K562 (cell line): ENCODE data around the gene MRNIP. TPM values are rescaled to one million over a fixed set of nuclear protein-coding genes. Genes with fewer than 3 reads are reported as not detected.
A peak's percentile ranks its signal among the peaks of the same experiment; 100 is the strongest.

ENCODE experiments used
- ATAC-seq: fragments of 200-7000 bp; cut with Tn5 transposase; 3 replicates; pipeline ENCODE4 v1.9.1; 2020; ENCODE audit warnings: moderate library complexity
- BruUV-seq: library from RNA; stranded (reverse); fragments of 400-500 nt; replicated peaks from 2 replicates; lab custom pipeline; 2021; lab: Mats Ljungman, UMichigan
- CTCF ChIA-PET: fragments of 300-600 bp; formaldehyde crosslinking; extraction: SDS; loops from one replicate; lab custom pipeline; 2021; ENCODE audit warnings: low intra/inter-chr PET ratio; lab: Yijun Ruan, JAX
- POLR2A ChIA-PET: fragments of 300-600, 350-650 bp; sonication (Branson Sonifier 250); formaldehyde crosslinking; extraction: SDS; loops from one replicate; lab custom pipeline; 2021; ENCODE audit warnings: antibody characterized with exemption, inconsistent platforms; lab: Yijun Ruan, JAX
- DNase-seq, 4 experiments: peaks; one replicate each; pipeline versions ENCODE4 v3.0.0 to v3.0.0-alpha.2; 2011 to 2018; ENCODE audit warnings: low spot score in 3 of 4, mixed read lengths in 3 of 4; ENCODE audit errors: extremely low read depth in 1 of 4
- FAIRE-seq: peaks from 2 replicates; lab custom pipeline; 2011; peaks lifted over from hg19 to GRCh38; lab: Jason Lieb, UNC
- H2AFZ ChIP-seq: 2 replicates; pipeline ENCODE4 v1.6.0; 2011; ENCODE audit warnings: low read depth, low read length, control low read depth, inconsistent platforms
- H3K27ac ChIP-seq: fragments of 200-600 bp; 3 replicates; pipeline ENCODE4 v1.8.0; 2011; ENCODE audit warnings: low read depth, mild to moderate bottlenecking, control low read depth, inconsistent platforms, low read length, moderate library complexity, mixed read lengths; ENCODE audit errors: extremely low read depth
- H3K27me3 ChIP-seq, 2 experiments: fragments of 300-600 bp in 1 of 2; 2 replicates in 1 of 2; 3 replicates in 1 of 2; pipeline versions ENCODE4 v1.6.0 to v1.8.0; 2011; ENCODE audit warnings: inconsistent platforms in 2 of 2, low read length in 2 of 2, mild to moderate bottlenecking in 1 of 2, mixed read lengths in 1 of 2, moderate library complexity in 1 of 2; ENCODE audit not compliant: control insufficient read depth in 2 of 2, insufficient read depth in 2 of 2
- H3K36me3 ChIP-seq: fragments of 300-600 bp; 3 replicates; pipeline ENCODE4 v1.8.0; 2011; ENCODE audit warnings: mild to moderate bottlenecking, low read length, inconsistent platforms; ENCODE audit not compliant: control insufficient read depth, insufficient read depth
- H3K4me1 ChIP-seq, 2 experiments: fragments of 200-600 bp in 1 of 2; replicated peaks in 1 of 2; 2 replicates in 1 of 2; 3 replicates in 1 of 2; pipeline versions ENCODE4 v1.5.1 to v1.8.0; 2011; ENCODE audit warnings: inconsistent platforms in 2 of 2, low read length in 2 of 2, mild to moderate bottlenecking in 1 of 2, mixed read lengths in 1 of 2, moderate library complexity in 1 of 2; ENCODE audit not compliant: control insufficient read depth in 2 of 2, insufficient read depth in 2 of 2
- H3K4me2 ChIP-seq: 2 replicates; pipeline ENCODE4 v1.6.1; 2011; ENCODE audit warnings: low read length, control low read depth, inconsistent platforms, mixed read lengths; ENCODE audit not compliant: insufficient read depth
- H3K4me3 ChIP-seq: fragments of 200-600 bp; sonication (generic), shearing (Covaris generic); 2 replicates; pipeline ENCODE4 v1.5.1; 2016; ENCODE audit warnings: control low read depth, inconsistent platforms
- H3K79me2 ChIP-seq: fragments of 200-600 bp; 3 replicates; pipeline ENCODE4 v1.8.0; 2011; ENCODE audit warnings: low read length, inconsistent platforms; ENCODE audit not compliant: control insufficient read depth, insufficient read depth
- H3K9ac ChIP-seq, 2 experiments: 2 replicates each; pipeline versions ENCODE4 v1.6.0 to v1.6.1; 2011; ENCODE audit warnings: low read depth in 2 of 2, low read length in 2 of 2, control low read depth in 1 of 2, inconsistent platforms in 1 of 2, mild to moderate bottlenecking in 1 of 2, mixed read lengths in 1 of 2; ENCODE audit not compliant: insufficient read depth in 1 of 2
- H3K9me1 ChIP-seq: one replicate; pipeline ENCODE4 v1.6.0; 2011; ENCODE audit warnings: inconsistent platforms, mild to moderate bottlenecking, low read length, moderate library complexity; ENCODE audit not compliant: control insufficient read depth, insufficient read depth
- H3K9me3 ChIP-seq: replicated peaks from 2 replicates; pipeline ENCODE4 v1.5.1; 2011; ENCODE audit warnings: low read depth, low read length, inconsistent platforms; ENCODE audit not compliant: control insufficient read depth, insufficient read depth
- H4K20me1 ChIP-seq: replicated peaks from 2 replicates; pipeline ENCODE4 v1.6.1; 2011; ENCODE audit warnings: low read length, inconsistent platforms, mixed read lengths; ENCODE audit not compliant: control insufficient read depth, insufficient read depth
- FOXK2 ChIP-seq, 2 experiments: fragments of 450-650 bp; IDR thresholded peaks in 1 of 2; conservative IDR thresholded peaks in 1 of 2; 2 replicates each; pipeline ENCODE4 v1.6.1; 2016; ENCODE audit warnings: low read depth in 2 of 2, mild to moderate bottlenecking in 1 of 2
- HDGF ChIP-seq: fragments of 450-650 bp; IDR thresholded peaks from 2 replicates; pipeline ENCODE4 v1.6.1; 2016
- IRF2 ChIP-seq: sonication (generic); formaldehyde crosslinking; IDR thresholded peaks from 2 replicates; pipeline ENCODE4 v1.8.1; 2022; ENCODE audit warnings: mild to moderate bottlenecking, missing genetic modification reagents
- LEF1 ChIP-seq: fragments of 450-650 bp; IDR thresholded peaks from 2 replicates; pipeline ENCODE4 v1.6.1; 2016; ENCODE audit warnings: mild to moderate bottlenecking
- NEUROD1 ChIP-seq: fragments of 150-350 bp; IDR thresholded peaks from 2 replicates; pipeline ENCODE4 v1.6.1; 2014; ENCODE audit warnings: borderline replicate concordance, low read length, low read depth; ENCODE audit not compliant: partially characterized antibody
- RBFOX2 ChIP-seq: fragments of 200-400 bp; formaldehyde crosslinking; IDR thresholded peaks from 2 replicates; pipeline ENCODE4 v1.6.1; 2017; ENCODE audit warnings: low read depth, mild to moderate bottlenecking, low read length, moderate library complexity
- ZFX ChIP-seq: sonication (generic); formaldehyde crosslinking; IDR thresholded peaks from 2 replicates; pipeline ENCODE4 v1.8.0; 2022; ENCODE audit warnings: mild to moderate bottlenecking, missing genetic modification reagents, moderate library complexity
- ZNF695 ChIP-seq: fragments of 450-650 bp; formaldehyde crosslinking; IDR thresholded peaks from 2 replicates; pipeline ENCODE4 v1.4.0; 2020; ENCODE audit warnings: mild to moderate bottlenecking, moderate library complexity
- WGBS: fragments of 100-300 bp; shearing (Covaris generic); methylation state at CpG from one replicate; pipeline ENCODE4 v1.1.6; 2016; ENCODE audit warnings: low coverage, mixed read lengths; ENCODE audit not compliant: insufficient coverage; ENCODE audit errors: missing lambda C conversion rate; 5-methylcytosine and 5-hydroxymethylcytosine counted together
- in situ Hi-C: fragments of 300-500 bp; cut with MboI; formaldehyde crosslinking; loops from 4 replicates; pipeline ENCODE4 v1.15.0; 2018; ENCODE audit warnings: inconsistent platforms, mixed read lengths
- intact Hi-C: fragments of 100-400 bp; cut with micrococcal nuclease; formaldehyde crosslinking; loops from 2 replicates; pipeline ENCODE4 v1.14.2; 2022
- polyA plus RNA-seq, 8 experiments: library from polyadenylated mRNA; depleted of rRNA in 4 of 8; stranded (reverse) in 5 of 8; unstranded in 3 of 8; fragments of >200 nt; fragmentation: Nextera tagmentation in 2 of 8; fragmentation: Illumina TruSeq in 1 of 8; extraction: Ambion mirVana in 2 of 8; extraction: Trizol in 1 of 8; gene quantifications; 2 replicates each; pipeline versions ENCODE4 v1.2.1 to v1.2.3, GENCODE V29; 2011 to 2014; ENCODE audit warnings: inconsistent platforms in 1 of 8, missing spikeins in 1 of 8
- total RNA-seq, 7 experiments: library from RNA; depleted of rRNA in 6 of 7; stranded (reverse); fragments of >200 nt in 6 of 7; fragmentation: Illumina TruSeq in 2 of 7; extraction: Trizol in 2 of 7; gene quantifications; 2 replicates each; pipeline versions ENCODE4 v1.2.1 to v1.2.3, GENCODE V29; 2011 to 2021; ENCODE audit warnings: low replicate concordance in 1 of 7

Gene MRNIP
- total and polyA plus RNA-seq, 9 of the 15 experiments (the other 6 are each of a cell fraction or from before 2014, with no cell fraction given), result 3.6 to 39.0 (median 16.8) TPM

GRCh38 chr5:179869101-179869500 is 10.5 kb upstream of the MRNIP start (continued):
- no peak for TF ChIP-seq FOXK2 (conservative IDR thresholded peaks at IDR 0.05 in 1 of 2, IDR thresholded peaks at IDR 0.05 in 1 of 2; ENCODE audit: low read depth in 2 of 2)
- TF ChIP-seq ZFX, result no peak
- TF ChIP-seq HDGF, result no peak
- no peak for TF ChIP-seq ZNF695
- TF ChIP-seq LEF1, result no peak
- TF ChIP-seq NEUROD1, result no peak

- ATAC-seq (no peak), DNase-seq (no peak), FAIRE-seq (no peak)
- Histone ChIP-seq H3K4me3 (no peak overlapping the region), H3K9me1 (peaks cover 2% of the 10 kb centered on the region), H3K9ac (peak overlapping the region in 1 of 2 experiments; percentile 26; a peak in 1 of 4 replicates), H3K27ac (no peak overlapping the region), H3K9me3 (no peaks in the 10 kb centered on the region), H3K79me2 (no peaks in the 10 kb centered on the region), H4K20me1 (no peaks in the 10 kb centered on the region), H3K4me2 (no peak overlapping the region), H2AFZ (no peak overlapping the region), H3K36me3 (peaks cover 72% of the 10 kb centered on the region; the same call in 2 of the 3 replicates), H3K4me1 (peaks cover 0 to 26% of the 10 kb centered on the region in 2 experiments; a peak in 3 of 5 replicates), H3K27me3 (no peaks in the 10 kb centered on the region)
- intact Hi-C loops, result no loop called here
- WGBS, result 96% methylated on average over 14 of the region's 14 CpGs
- in situ Hi-C loops, result no loop called here
- BruUV-seq, result no TSS peak
- ChIA-PET CTCF (no interaction called here), POLR2A (interaction anchor here (0.6 to 2.0 kb wide), 3 partner anchors 13 to 342 kb away, joined by 3 to 9 read pairs (median 3); partner anchors contain the start of gene SQSTM1)
- 0 out of 2 replicates have a peak, but pooled peaks have one; percentile 19 for TF ChIP-seq RBFOX2
- no peak for TF ChIP-seq IRF2
Observed at GRCh38 chr5:179868541-179868940, 9.9 kb upstream of the MRNIP start.
